B cell (primary cell): ENCODE data around the gene RASSF4. TPM values are rescaled to one million over a fixed set of nuclear protein-coding genes. Genes with fewer than 3 reads are reported as not detected.

ENCODE experiments used
- ATAC-seq: fragments of 200-7000 bp; cut with Tn5 transposase; one replicate; pipeline ENCODE4 v1.10.0; 2021; ENCODE audit warnings: low read depth, mild to moderate bottlenecking, moderate number of reproducible peaks, moderate library complexity
- CTCF ChIA-PET: fragments of 350-600 bp; sonication (Branson Sonifier 250); formaldehyde crosslinking; loops from one replicate; lab custom pipeline; 2021; ENCODE audit warnings: antibody characterized with exemption, inconsistent platforms; lab: Charles Lee
- POLR2A ChIA-PET: fragments of 350-600 bp; sonication (Branson Sonifier 250); formaldehyde crosslinking; loops from one replicate; lab custom pipeline; 2021; ENCODE audit warnings: antibody characterized with exemption; lab: Charles Lee
- DNase-seq: peaks from one replicate; pipeline ENCODE4 v3.0.0; 2013
- H2AFZ ChIP-seq: 2 replicates; pipeline ENCODE4 v1.6.1; 2012; ENCODE audit warnings: mild to moderate bottlenecking, low read depth, low read length; ENCODE audit not compliant: insufficient read depth, poor library complexity, severe bottlenecking
- H3K27ac ChIP-seq, 2 donors: 1 replicate in 1 of 2; 2 replicates in 1 of 2; pipeline ENCODE4 v1.5.1; 2012 to 2013; ENCODE audit warnings: low read length in 2 of 2, mild to moderate bottlenecking in 2 of 2, moderate library complexity in 1 of 2
- H3K27me3 ChIP-seq, 4 experiments: fragments of 200-600 bp in 1 of 4; sonication (generic) in 1 of 4; replicated peaks in 1 of 4; 1 replicate in 2 of 4; 2 replicates in 2 of 4; pipeline versions ENCODE4 v1.6.1 to v1.7.0; 2013 to 2016; ENCODE audit warnings: low read length in 3 of 4, mild to moderate bottlenecking in 2 of 4, mixed read lengths in 1 of 4, moderate library complexity in 1 of 4; ENCODE audit not compliant: insufficient read depth in 4 of 4, control insufficient read depth in 3 of 4; ENCODE audit errors: control extremely low read depth in 1 of 4
- H3K36me3 ChIP-seq, 2 experiments: replicated peaks in 1 of 2; 1 replicate in 1 of 2; 2 replicates in 1 of 2; pipeline versions ENCODE4 v1.6.1 to v1.7.1; 2013; ENCODE audit warnings: low read length in 1 of 2; ENCODE audit not compliant: insufficient read depth in 2 of 2, control insufficient read depth in 1 of 2; ENCODE audit errors: control extremely low read depth in 1 of 2, extremely low read depth in 1 of 2
- H3K4me1 ChIP-seq, 2 donors: fragments of 200-600 bp in 1 of 2; sonication (generic) in 1 of 2; 1 replicate in 1 of 2; 2 replicates in 1 of 2; pipeline versions ENCODE4 v1.5.1 to v1.6.1; 2013 to 2017; ENCODE audit warnings: low read length in 2 of 2; ENCODE audit not compliant: control insufficient read depth in 2 of 2, insufficient read depth in 2 of 2
- H3K4me2 ChIP-seq: replicated peaks from 2 replicates; pipeline ENCODE3; 2012; ENCODE audit warnings: mild to moderate bottlenecking, low read depth, low read length; ENCODE audit not compliant: poor library complexity, severe bottlenecking
- H3K4me3 ChIP-seq, 5 experiments: fragments of 200-600 bp in 1 of 5; sonication (generic) in 1 of 5; 1 replicate in 3 of 5; 2 replicates in 2 of 5; pipeline versions ENCODE4 v1.5.1 to v1.7.0; 2011 to 2016; ENCODE audit warnings: low read length in 4 of 5, mild to moderate bottlenecking in 4 of 5, low read depth in 2 of 5, control low read depth in 1 of 5, moderate library complexity in 1 of 5; ENCODE audit not compliant: insufficient read depth in 1 of 5; ENCODE audit errors: control extremely low read depth in 1 of 5, extremely low read depth in 1 of 5
- H3K79me2 ChIP-seq: fragments of 200-600 bp; sonication (generic); one replicate; pipeline ENCODE4 v1.6.0; 2016; ENCODE audit warnings: low read length; ENCODE audit not compliant: control insufficient read depth, insufficient read depth
- H3K9ac ChIP-seq: fragments of 200-600 bp; sonication (generic); 2 replicates; pipeline ENCODE4 v1.6.1; 2017; ENCODE audit warnings: mild to moderate bottlenecking, low read length, moderate library complexity
- H3K9me3 ChIP-seq, 3 donors: one replicate each; pipeline versions ENCODE4 v1.6.1 to v1.7.1; 2013; ENCODE audit warnings: low read length in 2 of 3; ENCODE audit not compliant: control insufficient read depth in 2 of 3, insufficient read depth in 1 of 3; ENCODE audit errors: control extremely low read depth in 1 of 3
- H4K20me1 ChIP-seq: 2 replicates; pipeline ENCODE4 v1.6.0; 2012; ENCODE audit warnings: mild to moderate bottlenecking, low read length; ENCODE audit not compliant: insufficient read depth, control insufficient read depth, poor library complexity, severe bottlenecking
- H3K27ac Mint-ChIP-seq: one replicate; pipeline ENCODE4 v1.8.0; 2021; ENCODE audit warnings: mixed read lengths
- H3K27me3 Mint-ChIP-seq: one replicate; pipeline ENCODE4 v1.8.0; 2021; ENCODE audit warnings: mixed read lengths
- H3K4me1 Mint-ChIP-seq: one replicate; pipeline ENCODE4 v1.8.0; 2021; ENCODE audit warnings: mixed read lengths
- H3K4me3 Mint-ChIP-seq: one replicate; pipeline ENCODE4 v1.8.0; 2021; ENCODE audit warnings: mixed read lengths
- H3K9me3 Mint-ChIP-seq: one replicate; pipeline ENCODE4 v1.8.0; 2022; ENCODE audit warnings: mixed read lengths; ENCODE audit not compliant: insufficient read depth
- CTCF ChIP-seq: fragments of 200-600 bp; IDR thresholded peaks from one replicate; pipeline ENCODE4 v1.8.0; 2022; ENCODE audit warnings: antibody characterized with exemption, mild to moderate bottlenecking
- EZH2 ChIP-seq: IDR thresholded peaks from 2 replicates; pipeline ENCODE4 v1.6.1; 2012; ENCODE audit warnings: borderline replicate concordance, low read depth, mild to moderate bottlenecking, moderate library complexity, low read length; ENCODE audit not compliant: insufficient read depth, poor library complexity, severe bottlenecking
- WGBS: methylation state at CpG from one replicate; pipeline ENCODE4 v1.1.5; 2013; ENCODE audit warnings: missing lambda C conversion rate; ENCODE audit not compliant: insufficient coverage; 5-methylcytosine and 5-hydroxymethylcytosine counted together
- intact Hi-C: fragments of 100-400 bp; cut with micrococcal nuclease; formaldehyde crosslinking; loops from one replicate; pipeline ENCODE4 v1.10.0; 2022
- polyA plus RNA-seq: library from polyadenylated mRNA; depleted of rRNA; stranded (reverse); fragments of >200 nt; gene quantifications from 2 replicates; pipeline ENCODE4 v1.2.3, GENCODE V29; 2012
- total RNA-seq, 2 donors: library from RNA; stranded (reverse); fragments of 120-200 nt in 1 of 2; gene quantifications; 1 replicate in 1 of 2; 2 replicates in 1 of 2; pipeline versions ENCODE4 v1.2.3 to v1.2.4, GENCODE V29; 2013 to 2022

Gene RASSF4
- total and polyA plus RNA-seq, 2 donors (not counting 1 experiment from before 2014, with no cell fraction given), result 1.9 to 2.6 TPM

GRCh38 chr10:44923611-44924010 lies 36.0 kb upstream of the RASSF4 start:
- Histone ChIP-seq H3K9ac (no peak overlapping the region), H3K27ac (no peak overlapping the region), H4K20me1 (no peaks in the 10 kb centered on the region), H3K4me3 (no peak overlapping the region), H3K4me2 (no peak overlapping the region), H3K79me2 (no peaks in the 10 kb centered on the region), H3K4me1 (no peaks in the 10 kb centered on the region), H3K27me3 (no peaks in the 10 kb centered on the region), H2AFZ (no peak overlapping the region), H3K36me3 (no peaks in the 10 kb centered on the region), H3K9me3 (no peaks in the 10 kb centered on the region)
- ATAC-seq (no peak), DNase-seq (no peak)
- ChIA-PET CTCF (no interaction called here), POLR2A (no interaction called here)
- intact Hi-C loops, result no loop called here
- Mint-ChIP-seq H3K9me3 (no peaks in the 10 kb centered on the region), H3K4me3 (no peak overlapping the region), H3K27me3 (peaks cover 6% of the 10 kb centered on the region), H3K27ac (no peak overlapping the region), H3K4me1 (no peaks in the 10 kb centered on the region)
- TF ChIP-seq EZH2, result no peak
- no peak for TF ChIP-seq CTCF
- 97% methylated on average over 3 of the region's 3 CpGs for WGBS

- no peaks in the 10 kb centered on the region for H4K20me1 ChIP-seq
- H2AFZ ChIP-seq, result no peak overlapping the region
Observed at GRCh38 chr10:44924261-44925040, 35.2 kb upstream of the RASSF4 start.

More at GRCh38 chr10:44924261-44925040, 35.2 kb upstream of the RASSF4 start:
- H3K27me3 Mint-ChIP-seq, result peaks cover 6% of the 10 kb centered on the region
- Histone ChIP-seq H3K36me3 (no peaks in the 10 kb centered on the region), H3K4me3 (no peak overlapping the region), H3K4me2 (no peak overlapping the region), H3K9me3 (no peaks in the 10 kb centered on the region), H3K4me1 (no peaks in the 10 kb centered on the region), H3K79me2 (no peaks in the 10 kb centered on the region), H3K27me3 (no peaks in the 10 kb centered on the region), H3K27ac (no peak overlapping the region), H3K9ac (no peak overlapping the region)
- DNase-seq (no peak), ATAC-seq (no peak)
- CTCF ChIA-PET, result no interaction called here
- no peaks in the 10 kb centered on the region for H3K9me3 Mint-ChIP-seq
- H3K4me1 Mint-ChIP-seq, result no peaks in the 10 kb centered on the region
- no peak overlapping the region for H3K4me3 Mint-ChIP-seq
- 85% methylated on average over 13 of the region's 21 CpGs for WGBS
- H3K27ac Mint-ChIP-seq, result no peak overlapping the region
- no peak for TF ChIP-seq EZH2
- TF ChIP-seq CTCF, result no peak
- intact Hi-C loops, result no loop called here
- POLR2A ChIA-PET, result no interaction called here
